Inferior parietal cortex (tissue), 1 donor: ENCODE measurements around the gene TAGLN3.

Source experiments
- DNase-seq: peaks from one replicate; pipeline ENCODE4 v3.0.0-alpha.2; 2016; ENCODE audit errors: extremely low spot score

TAGLN3 gene

GRCh38 chr3:112048911-112049310 is 50.2 kb downstream of the TAGLN3 start:
- DNase-seq = no peak

GRCh38 chr3:112053229-112053628 is 54.5 kb downstream of the TAGLN3 start:
- DNase-seq = no peak

- no peak for DNase-seq
These were observed 57.8 kb downstream of the TAGLN3 start for GRCh38 chr3:112056451-112056929.

- no peak for DNase-seq
These were observed 60.8 kb downstream of the TAGLN3 start for GRCh38 chr3:112059497-112059896.

GRCh38 chr3:112061152-112061551 is 62.4 kb downstream of the TAGLN3 start:
- DNase-seq = no peak
